Measurements from ENCODE around the gene IP6K3. TPM values are rescaled to one million over a fixed set of nuclear protein-coding genes. Genes with fewer than 3 reads are reported as not detected.

Gene IP6K3
- total RNA-seq, 1 experiment from 2014 or later: not detected

GRCh38 chr6:33769248-33769821, 22.6 kb upstream of the IP6K3 start:
- Histone ChIP-seq H3K27ac (ENCODE audit: low read length) (no peak overlapping the region), H3K36me3 (ENCODE audit: insufficient read depth, low read length) (no peaks in the 10 kb centered on the region), H2AFZ (ENCODE audit: low read length) (no peak overlapping the region), H3K79me2 (ENCODE audit: low read length) (no peaks in the 10 kb centered on the region), H3K9ac (ENCODE audit: low read length) (no peak overlapping the region), H3K4me1 (ENCODE audit: low read length) (no peaks in the 10 kb centered on the region), H3K9me2 (replicated peaks; ENCODE audit: insufficient read depth, low read length) (no peaks in the 10 kb centered on the region), H3K27me3 (ENCODE audit: low read length) (no peaks in the 10 kb centered on the region), H3K4me3 (ENCODE audit: low read length) (no peak overlapping the region), H3K4me2 (ENCODE audit: low read depth, low read length, poor library complexity, severe bottlenecking) (no peak overlapping the region), H4K20me1 (ENCODE audit: insufficient read depth, low read depth, low read length) (peaks cover 28% of the 10 kb centered on the region; the same call in 1 of the 2 replicates), H3K9me3 (ENCODE audit: low read length) (no peaks in the 10 kb centered on the region)
- no peak for DNase-seq

- H3K4me1 ChIP-seq (ENCODE audit: low read length): no peaks in the 10 kb centered on the region
- no peaks in the 10 kb centered on the region for H3K36me3 ChIP-seq (ENCODE audit: insufficient read depth, low read length)
- no peaks in the 10 kb centered on the region for H3K9me3 ChIP-seq (ENCODE audit: low read length)
- no peak overlapping the region for H3K4me3 ChIP-seq (ENCODE audit: low read length)
- no peak overlapping the region for H3K9ac ChIP-seq (ENCODE audit: low read length)
- H3K9me2 ChIP-seq (replicated peaks; ENCODE audit: insufficient read depth, low read length): no peaks in the 10 kb centered on the region
- H4K20me1 ChIP-seq (ENCODE audit: insufficient read depth, low read depth, low read length): peaks cover 26% of the 10 kb centered on the region; the same call in 1 of the 2 replicates
- H3K4me2 ChIP-seq (ENCODE audit: low read depth, low read length, poor library complexity, severe bottlenecking): no peak overlapping the region
- no peaks in the 10 kb centered on the region for H3K79me2 ChIP-seq (ENCODE audit: low read length)
- H2AFZ ChIP-seq (ENCODE audit: low read length): no peak overlapping the region
- no peaks in the 10 kb centered on the region for H3K27me3 ChIP-seq (ENCODE audit: low read length)
- peak; percentile 83 for DNase-seq
- H3K27ac ChIP-seq (ENCODE audit: low read length): no peak overlapping the region
Measured at GRCh38 chr6:33768644-33769120, 22.0 kb upstream of the IP6K3 start.

- Histone ChIP-seq H3K4me1 (ENCODE audit: low read length) (no peaks in the 10 kb centered on the region), H3K4me2 (ENCODE audit: low read depth, low read length, poor library complexity, severe bottlenecking) (no peak overlapping the region), H3K9me2 (replicated peaks; ENCODE audit: insufficient read depth, low read length) (no peaks in the 10 kb centered on the region), H3K9ac (ENCODE audit: low read length) (no peak overlapping the region), H2AFZ (ENCODE audit: low read length) (no peak overlapping the region), H4K20me1 (ENCODE audit: insufficient read depth, low read depth, low read length) (peaks cover 17% of the 10 kb centered on the region; the same call in 1 of the 2 replicates), H3K4me3 (ENCODE audit: low read length) (no peak overlapping the region), H3K9me3 (ENCODE audit: low read length) (no peaks in the 10 kb centered on the region), H3K36me3 (ENCODE audit: insufficient read depth, low read length) (no peaks in the 10 kb centered on the region), H3K27ac (ENCODE audit: low read length) (no peak overlapping the region), H3K27me3 (ENCODE audit: low read length) (no peaks in the 10 kb centered on the region), H3K79me2 (ENCODE audit: low read length) (no peaks in the 10 kb centered on the region)
- no peak for DNase-seq
Measured at GRCh38 chr6:33766921-33767907, 20.5 kb upstream of the IP6K3 start.

- Histone ChIP-seq H3K36me3 (ENCODE audit: insufficient read depth, low read length) (no peaks in the 10 kb centered on the region), H4K20me1 (ENCODE audit: insufficient read depth, low read depth, low read length) (0 out of 2 replicates have a peak, but pooled peaks cover 4% of the 10 kb centered on the region), H3K9me3 (ENCODE audit: low read length) (no peaks in the 10 kb centered on the region), H3K9me2 (replicated peaks; ENCODE audit: insufficient read depth, low read length) (no peaks in the 10 kb centered on the region), H3K4me1 (ENCODE audit: low read length) (no peaks in the 10 kb centered on the region), H2AFZ (ENCODE audit: low read length) (no peak overlapping the region), H3K9ac (ENCODE audit: low read length) (no peak overlapping the region), H3K4me2 (ENCODE audit: low read depth, low read length, poor library complexity, severe bottlenecking) (no peak overlapping the region), H3K27me3 (ENCODE audit: low read length) (no peaks in the 10 kb centered on the region), H3K79me2 (ENCODE audit: low read length) (no peaks in the 10 kb centered on the region), H3K4me3 (ENCODE audit: low read length) (no peak overlapping the region), H3K27ac (ENCODE audit: low read length) (no peak overlapping the region)
- DNase-seq: no peak
Measured at GRCh38 chr6:33765368-33765767, 18.7 kb upstream of the IP6K3 start.

- no peak overlapping the region for H3K9ac ChIP-seq (ENCODE audit: low read length)
- no peaks in the 10 kb centered on the region for H3K4me1 ChIP-seq (ENCODE audit: low read length)
- no peak overlapping the region for H2AFZ ChIP-seq (ENCODE audit: low read length)
- H4K20me1 ChIP-seq (ENCODE audit: insufficient read depth, low read depth, low read length): 0 out of 2 replicates have a peak, but pooled peaks cover 4% of the 10 kb centered on the region
- H3K9me3 ChIP-seq (ENCODE audit: low read length): no peaks in the 10 kb centered on the region
- no peak overlapping the region for H3K4me2 ChIP-seq (ENCODE audit: low read depth, low read length, poor library complexity, severe bottlenecking)
- no peaks in the 10 kb centered on the region for H3K79me2 ChIP-seq (ENCODE audit: low read length)
- no peak for DNase-seq
- no peak overlapping the region for H3K4me3 ChIP-seq (ENCODE audit: low read length)
- H3K27ac ChIP-seq (ENCODE audit: low read length): no peak overlapping the region
- no peaks in the 10 kb centered on the region for H3K36me3 ChIP-seq (ENCODE audit: insufficient read depth, low read length)
- H3K27me3 ChIP-seq (ENCODE audit: low read length): no peaks in the 10 kb centered on the region
- H3K9me2 ChIP-seq (replicated peaks; ENCODE audit: insufficient read depth, low read length): no peaks in the 10 kb centered on the region
Measured at GRCh38 chr6:33764036-33764435, 17.3 kb upstream of the IP6K3 start.

- Histone ChIP-seq H3K4me2 (ENCODE audit: low read depth, low read length, poor library complexity, severe bottlenecking) (no peak overlapping the region), H3K27ac (ENCODE audit: low read length) (no peak overlapping the region), H3K36me3 (ENCODE audit: insufficient read depth, low read length) (no peaks in the 10 kb centered on the region), H3K4me1 (ENCODE audit: low read length) (no peaks in the 10 kb centered on the region), H3K9ac (ENCODE audit: low read length) (no peak overlapping the region), H3K4me3 (ENCODE audit: low read length) (no peak overlapping the region), H3K9me2 (replicated peaks; ENCODE audit: insufficient read depth, low read length) (no peaks in the 10 kb centered on the region), H4K20me1 (ENCODE audit: insufficient read depth, low read depth, low read length) (0 out of 2 replicates have a peak, but pooled peaks cover 4% of the 10 kb centered on the region), H3K79me2 (ENCODE audit: low read length) (no peaks in the 10 kb centered on the region), H3K9me3 (ENCODE audit: low read length) (no peaks in the 10 kb centered on the region), H3K27me3 (ENCODE audit: low read length) (no peaks in the 10 kb centered on the region), H2AFZ (ENCODE audit: low read length) (no peak overlapping the region)
- DNase-seq: no peak
Measured at GRCh38 chr6:33763483-33763882, 16.8 kb upstream of the IP6K3 start.

- Histone ChIP-seq H3K9me2 (replicated peaks; ENCODE audit: insufficient read depth, low read length) (no peaks in the 10 kb centered on the region), H3K9me3 (ENCODE audit: low read length) (no peaks in the 10 kb centered on the region), H4K20me1 (ENCODE audit: insufficient read depth, low read depth, low read length) (0 out of 2 replicates have a peak, but pooled peaks cover 4% of the 10 kb centered on the region), H2AFZ (ENCODE audit: low read length) (no peak overlapping the region), H3K27ac (ENCODE audit: low read length) (no peak overlapping the region), H3K4me1 (ENCODE audit: low read length) (no peaks in the 10 kb centered on the region), H3K79me2 (ENCODE audit: low read length) (no peaks in the 10 kb centered on the region), H3K9ac (ENCODE audit: low read length) (no peak overlapping the region), H3K4me2 (ENCODE audit: low read depth, low read length, poor library complexity, severe bottlenecking) (no peak overlapping the region), H3K27me3 (ENCODE audit: low read length) (no peaks in the 10 kb centered on the region), H3K4me3 (ENCODE audit: low read length) (no peak overlapping the region), H3K36me3 (ENCODE audit: insufficient read depth, low read length) (no peaks in the 10 kb centered on the region)
- no peak for DNase-seq
Measured at GRCh38 chr6:33762713-33763112, 16.0 kb upstream of the IP6K3 start.
